CD4-positive, CD25-positive, alpha-beta regulatory T cell (primary cell): Measurements from ENCODE around the gene ENDOV. TPM values are rescaled to one million over a fixed set of nuclear protein-coding genes. Genes with fewer than 3 reads are reported as not detected.

Experiments
- ATAC-seq, 2 donors: fragments of 150-1000 bp; cut with Tn5 transposase; one replicate each; pipeline ENCODE4 v1.10.0; 2021; ENCODE audit warnings: low read depth in 2 of 2, moderate number of reproducible peaks in 2 of 2, moderate library complexity in 1 of 2
- DNase-seq, 3 donors: peaks; one replicate each; pipeline versions ENCODE4 v3.0.0 to v3.0.0-alpha.2; 2012 to 2022; ENCODE audit warnings: mixed read lengths in 1 of 3
- H3K27ac ChIP-seq: one replicate; pipeline ENCODE4 v1.7.0; 2013; ENCODE audit warnings: mild to moderate bottlenecking, low read length; ENCODE audit not compliant: insufficient read depth, poor library complexity, severe bottlenecking
- H3K27me3 ChIP-seq: one replicate; pipeline ENCODE4 v1.7.0; 2013; ENCODE audit warnings: low read length; ENCODE audit not compliant: control insufficient read depth, insufficient read depth
- H3K36me3 ChIP-seq: one replicate; pipeline ENCODE4 v1.7.0; 2013; ENCODE audit warnings: mild to moderate bottlenecking, low read length, moderate library complexity; ENCODE audit not compliant: control insufficient read depth, insufficient read depth
- H3K4me1 ChIP-seq: 2 replicates; pipeline ENCODE4 v1.7.0; 2013; ENCODE audit warnings: mild to moderate bottlenecking, low read length; ENCODE audit not compliant: insufficient read depth, control insufficient read depth, poor library complexity, severe bottlenecking
- H3K4me3 ChIP-seq: one replicate; pipeline ENCODE4 v1.7.0; 2013; ENCODE audit warnings: low read depth, mild to moderate bottlenecking, low read length, moderate library complexity
- H3K9me3 ChIP-seq, 2 experiments: 1 replicate in 1 of 2; 2 replicates in 1 of 2; pipeline ENCODE4 v1.7.0; 2013; ENCODE audit warnings: low read length in 2 of 2, mild to moderate bottlenecking in 1 of 2, moderate library complexity in 1 of 2; ENCODE audit not compliant: control insufficient read depth in 2 of 2
- H3K27ac Mint-ChIP-seq, 3 donors: one replicate each; pipeline ENCODE4 v1.8.0; 2020 to 2022; ENCODE audit warnings: mild to moderate bottlenecking in 3 of 3, mixed read lengths in 3 of 3, moderate library complexity in 2 of 3
- H3K27me3 Mint-ChIP-seq: one replicate; pipeline ENCODE4 v1.8.0; 2022; ENCODE audit warnings: mild to moderate bottlenecking, mixed read lengths
- H3K36me3 Mint-ChIP-seq: one replicate; pipeline ENCODE4 v1.8.0; 2020; ENCODE audit warnings: mixed read lengths
- H3K4me1 Mint-ChIP-seq, 4 donors: one replicate each; pipeline ENCODE4 v1.8.0; 2020 to 2022; ENCODE audit warnings: mixed read lengths in 4 of 4, mild to moderate bottlenecking in 1 of 4
- H3K4me3 Mint-ChIP-seq, 4 donors: one replicate each; pipeline ENCODE4 v1.8.0; 2020 to 2022; ENCODE audit warnings: mild to moderate bottlenecking in 4 of 4, mixed read lengths in 4 of 4, moderate library complexity in 3 of 4
- H3K9me3 Mint-ChIP-seq, 7 donors: one replicate each; pipeline ENCODE4 v1.8.0; 2020 to 2022; ENCODE audit warnings: mixed read lengths in 7 of 7, mild to moderate bottlenecking in 3 of 7, moderate library complexity in 2 of 7
- polyA plus RNA-seq, 4 donors: library from polyadenylated mRNA; unstranded; fragments of 300-500 nt; fragmentation: Illumina TruSeq; gene quantifications; one replicate each; pipeline ENCODE4 v1.2.3, GENCODE V29; 2021
- total RNA-seq: library from RNA; stranded (reverse); gene quantifications from one replicate; pipeline ENCODE4 v1.2.3, GENCODE V29; 2022

ENDOV gene
- total and polyA plus RNA-seq, 5 donors from 2014 or later: 6.7 to 13.1 (median 8.1) TPM

DNA sequence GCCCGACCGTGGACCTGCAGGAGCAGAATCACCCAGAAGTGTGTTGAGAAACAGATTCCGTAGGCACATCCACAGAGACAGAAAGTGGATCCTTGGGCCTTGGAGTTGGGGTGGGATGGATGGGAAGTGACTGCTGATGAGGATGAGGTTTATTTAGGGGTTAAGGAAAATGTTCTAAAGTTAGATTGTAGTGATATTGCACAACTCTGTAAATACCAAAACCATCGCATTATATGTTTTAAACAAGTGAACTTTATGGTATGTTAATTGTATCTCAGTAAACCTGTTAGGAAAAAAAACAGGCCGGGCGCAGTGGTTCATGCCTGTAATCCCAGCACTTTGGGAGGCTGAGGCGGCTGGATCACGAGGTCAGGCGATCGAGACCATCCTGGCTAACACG, 3.6 kb downstream of the ENDOV start:
- no peak overlapping the region for H3K27ac ChIP-seq
- H3K27me3 ChIP-seq: peaks cover 2% of the 10 kb centered on the region
- Mint-ChIP-seq H3K4me3 (peak overlapping the region in 1 of 4 donors; percentile 77), H3K27ac (no peak overlapping the region), H3K9me3 (peaks cover 0 to 1% (median 0%) of the 10 kb centered on the region in 7 donors), H3K27me3 (peaks cover 18% of the 10 kb centered on the region), H3K36me3 (no peaks in the 10 kb centered on the region), H3K4me1 (peaks cover 4 to 35% (median 17%) of the 10 kb centered on the region in 4 donors)
- H3K4me3 ChIP-seq: no peak overlapping the region
- no peak for DNase-seq
- H3K9me3 ChIP-seq: no peaks in the 10 kb centered on the region
- H3K4me1 ChIP-seq: peaks cover 21% of the 10 kb centered on the region
- ATAC-seq: no peak
- peaks cover 6% of the 10 kb centered on the region for H3K36me3 ChIP-seq

GRCh38 chr17:80419255-80419654, 4.3 kb downstream of the ENDOV start:
- H3K9me3 ChIP-seq: no peaks in the 10 kb centered on the region
- Mint-ChIP-seq H3K27me3 (peaks cover 11% of the 10 kb centered on the region), H3K4me3 (peak overlapping the region in 1 of 4 donors; percentile 49), H3K36me3 (no peaks in the 10 kb centered on the region), H3K9me3 (peaks cover 0 to 1% (median 0%) of the 10 kb centered on the region in 7 donors), H3K27ac (peak overlapping the region in 1 of 3 donors; percentile 32), H3K4me1 (peaks cover under 1 to 32% (median 15%) of the 10 kb centered on the region in 4 donors)
- no peak overlapping the region for H3K27ac ChIP-seq
- H3K4me1 ChIP-seq: peaks cover 20% of the 10 kb centered on the region
- peaks cover 6% of the 10 kb centered on the region for H3K36me3 ChIP-seq
- no peak overlapping the region for H3K4me3 ChIP-seq
- H3K27me3 ChIP-seq: no peaks in the 10 kb centered on the region
- no peak for ATAC-seq
- DNase-seq: no peak

DNA sequence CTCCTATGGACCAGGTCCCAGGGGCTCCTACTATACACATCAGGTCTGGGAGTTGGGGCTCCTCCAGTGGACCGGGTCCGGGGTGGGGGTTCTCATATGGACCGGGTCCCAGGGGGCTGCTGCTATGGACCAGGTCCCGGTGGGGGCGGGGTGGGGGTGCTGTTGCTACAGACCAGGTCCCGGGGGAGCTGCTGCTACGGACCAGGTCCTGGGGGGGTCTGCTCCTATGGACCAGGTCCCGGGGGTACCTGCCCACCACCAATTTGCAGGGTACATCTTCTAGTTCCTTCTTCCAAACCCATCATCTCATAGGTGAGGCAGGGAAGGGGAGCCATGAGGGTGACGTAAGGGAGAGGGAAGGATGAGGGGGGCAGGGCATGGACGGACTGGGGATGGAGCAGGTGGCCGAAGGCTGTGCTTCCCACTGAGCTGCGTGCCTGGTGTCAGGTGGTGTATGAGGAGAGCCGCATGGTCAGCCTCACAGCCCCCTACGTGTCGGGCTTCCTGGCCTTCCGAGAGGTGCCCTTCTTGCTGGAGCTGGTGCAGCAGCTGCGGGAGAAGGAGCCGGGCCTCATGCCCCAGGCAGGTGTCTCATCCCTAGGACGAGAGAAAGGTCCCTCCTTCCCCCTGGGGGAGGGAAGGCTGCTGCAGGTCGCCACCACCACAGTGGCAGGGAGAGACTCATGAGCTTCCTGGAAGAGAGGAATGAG, 6.6 kb downstream of the ENDOV start:
- Mint-ChIP-seq H3K27me3 (peaks cover 4% of the 10 kb centered on the region), H3K4me3 (no peak overlapping the region), H3K27ac (peak overlapping the region in 1 of 3 donors; percentile 85), H3K4me1 (peaks cover 0 to 12% (median 9%) of the 10 kb centered on the region in 4 donors), H3K9me3 (peaks cover 0 to 1% (median 0%) of the 10 kb centered on the region in 7 donors), H3K36me3 (no peaks in the 10 kb centered on the region)
- no peak for DNase-seq
- no peak overlapping the region for H3K4me3 ChIP-seq
- ATAC-seq: no peak
- H3K4me1 ChIP-seq: peaks cover 7% of the 10 kb centered on the region
- no peak overlapping the region for H3K27ac ChIP-seq
- H3K27me3 ChIP-seq: no peaks in the 10 kb centered on the region
- H3K9me3 ChIP-seq: no peaks in the 10 kb centered on the region
- H3K36me3 ChIP-seq: peaks cover 6% of the 10 kb centered on the region

GRCh38 chr17:80422276-80422675, 7.3 kb downstream of the ENDOV start:
- ATAC-seq (no peak), DNase-seq (no peak)
- H3K4me3 Mint-ChIP-seq: no peak overlapping the region
- H3K4me3 ChIP-seq: no peak overlapping the region
- no peaks in the 10 kb centered on the region for H3K27me3 ChIP-seq
- no peak overlapping the region for H3K27ac Mint-ChIP-seq
- peaks cover 6% of the 10 kb centered on the region for H3K36me3 ChIP-seq
- H3K27me3 Mint-ChIP-seq: peaks cover 4% of the 10 kb centered on the region
- no peaks in the 10 kb centered on the region for H3K36me3 Mint-ChIP-seq
- H3K4me1 Mint-ChIP-seq: peaks cover 0 to 12% (median 5%) of the 10 kb centered on the region in 4 donors
- H3K27ac ChIP-seq: no peak overlapping the region
- H3K9me3 ChIP-seq: no peaks in the 10 kb centered on the region
- H3K9me3 Mint-ChIP-seq: no peaks in the 10 kb centered on the region
- peaks cover 14% of the 10 kb centered on the region for H3K4me1 ChIP-seq

- ATAC-seq: no peak
- Mint-ChIP-seq H3K36me3 (no peaks in the 10 kb centered on the region), H3K9me3 (no peaks in the 10 kb centered on the region), H3K4me3 (no peak overlapping the region), H3K27ac (no peak overlapping the region), H3K27me3 (no peaks in the 10 kb centered on the region), H3K4me1 (peaks cover 0 to 10% (median 3%) of the 10 kb centered on the region in 4 donors)
- peaks cover 5% of the 10 kb centered on the region for H3K36me3 ChIP-seq
- H3K9me3 ChIP-seq: no peaks in the 10 kb centered on the region
- H3K27me3 ChIP-seq: no peaks in the 10 kb centered on the region
- no peak overlapping the region for H3K27ac ChIP-seq
- H3K4me1 ChIP-seq: peaks cover 14% of the 10 kb centered on the region
- no peak overlapping the region for H3K4me3 ChIP-seq
- no peak for DNase-seq
Observed at GRCh38 chr17:80422981-80423380, 8.0 kb downstream of the ENDOV start.

DNA sequence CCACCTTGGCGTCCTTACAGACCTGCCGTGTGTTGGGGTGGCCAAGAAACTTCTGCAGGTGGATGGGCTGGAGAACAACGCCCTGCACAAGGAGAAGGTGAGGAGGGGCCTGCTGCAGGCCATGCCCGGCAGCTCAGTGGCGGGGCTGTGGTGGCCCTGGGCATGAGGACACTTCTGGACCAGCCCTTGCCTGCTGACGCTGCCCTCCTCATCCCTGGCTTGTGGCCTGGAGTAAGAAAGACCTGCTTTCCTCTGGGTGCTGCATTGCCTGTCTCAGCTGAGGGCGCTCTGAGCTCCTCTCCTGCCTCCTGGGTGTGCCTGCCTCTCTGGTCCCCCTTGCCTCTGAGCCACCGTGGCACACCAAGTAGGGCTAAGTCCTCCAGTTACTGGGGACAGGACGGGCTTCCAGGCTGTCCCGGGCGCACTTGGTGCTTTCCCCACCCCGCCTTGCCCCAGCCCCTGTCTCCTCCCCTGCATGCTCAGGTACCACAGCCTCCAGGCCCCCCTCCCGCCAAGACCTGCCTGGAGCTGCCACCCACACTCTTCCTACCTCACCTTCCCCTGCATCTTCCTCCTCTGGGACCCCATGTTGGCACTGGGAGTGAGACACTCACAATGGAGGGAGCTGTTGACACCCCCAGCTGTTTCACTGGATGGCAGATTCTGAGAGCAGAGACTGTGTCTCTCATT, 8.7 kb downstream of the ENDOV start:
- Mint-ChIP-seq H3K27me3 (no peaks in the 10 kb centered on the region), H3K27ac (peak overlapping the region in 1 of 3 donors; percentile 84)

DNA sequence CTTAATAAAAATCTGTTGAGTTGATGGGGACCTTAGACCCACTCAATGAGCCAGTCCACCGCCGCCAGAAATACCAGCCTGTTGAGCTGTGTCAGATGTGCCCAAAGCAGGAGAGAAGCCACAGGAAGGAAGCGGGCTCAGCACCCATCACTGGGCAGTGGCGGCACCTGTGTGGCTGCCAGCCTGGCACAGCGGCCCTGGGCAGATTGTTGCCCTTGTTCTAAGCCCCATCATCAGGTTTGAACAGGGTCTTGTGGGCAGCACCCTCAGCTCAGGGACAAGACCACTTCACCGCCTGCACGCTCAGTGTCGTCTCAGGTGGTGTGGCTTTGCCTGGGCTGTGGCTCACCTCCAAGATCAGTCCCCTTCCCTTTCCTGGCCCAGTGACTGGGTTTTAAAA, 9.3 kb downstream of the ENDOV start:
- Mint-ChIP-seq H3K36me3 (no peaks in the 10 kb centered on the region), H3K9me3 (no peaks in the 10 kb centered on the region), H3K27ac (peak overlapping the region in 1 of 3 donors; percentile 84), H3K4me1 (peaks cover 0 to 6% (median 2%) of the 10 kb centered on the region in 4 donors), H3K4me3 (no peak overlapping the region), H3K27me3 (no peaks in the 10 kb centered on the region)
- ATAC-seq (no peak), DNase-seq (peak in 1 of 3 donors; percentile 9)
- Histone ChIP-seq H3K27ac (no peak overlapping the region), H3K9me3 (no peaks in the 10 kb centered on the region), H3K4me1 (peaks cover 14% of the 10 kb centered on the region), H3K4me3 (no peak overlapping the region), H3K27me3 (no peaks in the 10 kb centered on the region), H3K36me3 (no peaks in the 10 kb centered on the region)

More for the DNA sequence above, 8.7 kb downstream of the ENDOV start:
- H3K36me3 Mint-ChIP-seq: no peaks in the 10 kb centered on the region
- ATAC-seq: no peak
- no peak overlapping the region for H3K4me3 Mint-ChIP-seq
- H3K4me1 Mint-ChIP-seq: peaks cover 0 to 6% (median 2%) of the 10 kb centered on the region in 4 donors
- no peaks in the 10 kb centered on the region for H3K9me3 ChIP-seq
- H3K27ac ChIP-seq: no peak overlapping the region
- H3K9me3 Mint-ChIP-seq: no peaks in the 10 kb centered on the region
- H3K4me1 ChIP-seq: peaks cover 14% of the 10 kb centered on the region
- H3K27me3 ChIP-seq: no peaks in the 10 kb centered on the region
- H3K36me3 ChIP-seq: no peaks in the 10 kb centered on the region
- no peak overlapping the region for H3K4me3 ChIP-seq
- no peak for DNase-seq
